Stimulated activated CD8-positive, alpha-beta memory T cell treated with anti-CD3 and anti-CD28 coated beads, Interleukin-12 subunit alpha, Interleukin-12 subunit beta, amount 100 ng/mL, for 4 hours (primary cell): ENCODE results near the gene ITPKB.
"Not testable (repeated sequence)": the region's sequence is repeated elsewhere in the genome, so short reads cannot be mapped to it uniquely, and the experiment has no call there.

ENCODE experiments used
- DNase-seq: peaks from one replicate; pipeline ENCODE4 v3.0.0-alpha.2; 2020; ENCODE audit warnings: low read depth

Gene ITPKB

GRCh38 chr1:226730836-226731235 lies 8.2 kb downstream of the ITPKB start:
- no peak for DNase-seq

- DNase-seq = no peak
Measured at GRCh38 chr1:226730071-226730470, 9.0 kb downstream of the ITPKB start.

GRCh38 chr1:226728448-226728847 lies 10.6 kb downstream of the ITPKB start:
- no peak for DNase-seq

GRCh38 chr1:226725897-226726267 lies 13.2 kb downstream of the ITPKB start:
- no peak for DNase-seq

- no peak for DNase-seq
Measured at GRCh38 chr1:226723657-226724532, 15.2 kb downstream of the ITPKB start.

- no peak for DNase-seq
Measured at GRCh38 chr1:226722901-226723656, 16.0 kb downstream of the ITPKB start.

GRCh38 chr1:226722240-226722900 lies 16.7 kb downstream of the ITPKB start:
- no peak for DNase-seq

- DNase-seq = not testable (repeated sequence)
Measured at GRCh38 chr1:226720574-226720973, 18.5 kb downstream of the ITPKB start.

GRCh38 chr1:226719596-226720387 lies 19.3 kb downstream of the ITPKB start:
- DNase-seq = no peak

- DNase-seq = no peak
Measured at GRCh38 chr1:226717256-226717909, 21.7 kb downstream of the ITPKB start.

- no peak for DNase-seq
Measured at GRCh38 chr1:226716577-226716976, 22.5 kb downstream of the ITPKB start.

- no peak for DNase-seq
Measured at GRCh38 chr1:226714148-226714547, 24.9 kb downstream of the ITPKB start.

GRCh38 chr1:226712742-226713419 lies 26.2 kb downstream of the ITPKB start:
- no peak for DNase-seq

GRCh38 chr1:226711976-226712741 lies 26.9 kb downstream of the ITPKB start:
- DNase-seq = no peak

- no peak for DNase-seq
Measured at GRCh38 chr1:226710501-226710900, 28.6 kb downstream of the ITPKB start.

- DNase-seq = no peak
Measured at GRCh38 chr1:226709953-226710352, 29.1 kb downstream of the ITPKB start.

- DNase-seq = no peak
Measured at GRCh38 chr1:226708967-226709396, 30.1 kb downstream of the ITPKB start.

- no peak for DNase-seq
Measured at GRCh38 chr1:226708342-226708780, 30.7 kb downstream of the ITPKB start.

GRCh38 chr1:226706684-226707083 lies 32.4 kb downstream of the ITPKB start:
- DNase-seq = no peak
